ENCODE data around the gene NEURL1.

Gene NEURL1

DNA sequence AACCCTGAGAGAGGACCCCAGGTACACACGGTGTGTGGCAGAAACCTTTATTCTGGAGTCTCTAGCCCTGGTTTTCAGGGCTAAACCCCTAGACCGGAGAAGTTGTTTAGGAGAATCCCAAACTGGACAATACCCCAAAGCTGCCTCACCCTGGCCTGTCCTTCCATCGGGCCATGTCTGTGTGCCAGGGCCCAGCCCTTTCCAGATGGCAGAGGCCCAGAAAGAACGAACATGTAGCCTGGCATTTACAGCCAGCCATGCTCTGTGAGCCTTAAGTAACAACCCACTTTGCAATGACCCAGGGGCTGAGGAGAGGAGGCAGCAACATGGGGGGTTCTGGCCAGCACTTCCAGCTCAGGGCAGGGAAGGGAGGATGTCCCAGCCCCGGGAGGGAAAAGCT, 142.1 kb downstream of the NEURL1 start:
- DNase-seq = no peak

DNA sequence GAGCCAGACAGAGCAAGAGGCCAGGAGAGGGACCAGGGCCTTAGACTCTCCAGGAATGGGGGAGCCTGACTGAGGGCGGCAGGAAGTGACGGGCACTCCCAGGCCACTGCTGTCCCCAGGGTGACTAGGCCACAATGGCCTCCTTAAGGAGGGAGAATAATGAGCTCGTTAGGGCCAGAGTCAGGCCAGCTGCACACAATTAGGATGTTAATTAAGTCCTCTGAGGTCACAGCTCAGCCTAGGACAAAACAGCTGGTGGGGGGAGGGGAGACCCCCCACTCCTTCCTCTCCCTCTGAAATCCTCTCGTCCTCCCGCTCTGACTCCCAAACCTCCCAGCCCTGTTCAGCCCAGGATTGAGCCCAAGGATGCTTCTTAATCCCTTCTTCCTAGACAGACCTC, 143.0 kb downstream of the NEURL1 start:
- DNase-seq = no peak

- DNase-seq = no peak
These were observed 143.5 kb downstream of the NEURL1 start for GRCh38 chr10:103637011-103637410.

GRCh38 chr10:103637927-103638557, 144.5 kb downstream of the NEURL1 start:
- DNase-seq = no peak

DNA sequence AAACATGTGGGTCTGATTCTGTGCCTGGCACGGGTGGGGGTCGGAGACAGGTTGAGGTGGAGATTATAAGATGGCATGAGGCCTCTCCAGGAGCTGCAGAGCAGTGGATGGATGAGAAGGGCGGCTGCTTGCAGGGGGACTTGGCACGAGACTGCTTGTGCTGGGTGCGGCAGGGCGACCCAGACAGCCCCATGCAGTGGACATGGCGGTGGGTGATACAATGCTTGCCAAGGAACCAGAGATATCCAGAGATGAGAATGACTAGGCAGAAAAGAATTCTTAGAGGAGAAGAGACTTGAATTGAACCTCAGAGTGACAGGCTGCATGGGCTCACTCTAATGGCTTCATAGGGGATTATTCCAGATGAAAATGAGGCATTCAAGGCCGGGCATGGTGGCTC, 145.4 kb downstream of the NEURL1 start:
- no peak for DNase-seq

GRCh38 chr10:103640436-103641181, 147.1 kb downstream of the NEURL1 start:
- DNase-seq = no peak

DNA sequence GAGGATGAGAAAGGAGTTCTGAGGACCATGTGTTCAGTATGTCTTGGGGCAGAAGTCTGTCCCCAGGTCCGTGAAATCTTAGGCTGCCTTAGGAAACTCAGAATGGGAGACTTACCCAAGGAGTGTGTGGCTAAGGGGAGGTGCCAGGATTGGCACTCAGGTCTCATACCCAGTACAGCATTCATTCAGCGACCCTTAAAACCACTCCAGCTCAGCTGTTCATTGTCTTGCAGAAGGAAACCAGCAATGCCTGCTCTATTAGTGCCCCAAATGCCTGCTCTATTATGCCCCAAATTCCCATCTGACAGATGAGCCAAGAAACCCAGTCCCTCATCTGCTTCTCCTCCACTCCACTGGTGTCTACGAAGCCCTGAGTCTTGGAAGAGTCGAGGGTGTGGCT, 147.8 kb downstream of the NEURL1 start:
- no peak for DNase-seq

All from NCI-H2029 (cell line).